Activated T-cell treated with anti-CD3 and anti-CD28 coated beads for 4 hours (primary cell): Measurements from ENCODE around the gene ANKRD26.

ENCODE experiments used
- DNase-seq: peaks from one replicate; pipeline ENCODE4 v3.0.0-alpha.2; 2020

ANKRD26 gene

DNA sequence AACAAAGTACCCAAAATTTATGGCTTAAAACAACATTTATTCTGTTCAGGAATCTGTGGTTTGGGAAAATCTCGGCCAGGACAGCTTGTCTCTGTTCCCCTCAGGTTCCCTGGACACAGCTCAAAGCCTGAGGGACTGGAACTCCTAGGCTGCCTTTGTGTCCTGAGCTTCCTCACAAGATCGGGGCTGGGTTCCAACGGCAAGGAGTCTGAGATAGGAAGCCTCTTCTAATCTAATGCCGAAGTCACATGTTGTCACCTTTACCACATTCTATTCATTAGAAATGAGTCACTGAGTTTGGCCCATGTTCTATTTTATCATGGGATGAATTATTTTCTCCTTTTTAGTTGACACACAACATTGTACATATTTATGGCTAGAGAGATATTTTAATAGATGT lies 80.5 kb downstream of the ANKRD26 start:
- no peak for DNase-seq

- DNase-seq, result no peak
These were observed 102.7 kb downstream of the ANKRD26 start for GRCh38 chr10:26997610-26998009.

DNA sequence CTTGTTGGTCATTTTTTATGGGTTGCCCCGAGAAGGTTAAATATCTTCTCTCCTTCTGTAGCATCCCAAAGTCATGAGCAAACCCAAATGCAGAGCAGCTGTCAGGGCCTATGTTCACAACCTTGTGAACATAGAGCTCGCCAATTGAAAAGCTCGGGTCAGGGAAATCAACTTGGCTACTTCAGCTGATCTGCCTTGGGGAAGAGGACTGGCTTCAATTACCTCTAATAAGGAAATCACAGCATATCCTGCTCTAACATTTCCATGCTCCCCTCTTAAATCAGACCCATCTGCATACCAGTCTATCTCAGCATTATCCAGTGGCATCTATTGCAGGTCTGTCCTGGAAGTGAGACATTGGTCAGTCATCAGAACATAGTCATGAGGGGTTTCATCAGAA lies 105.6 kb downstream of the ANKRD26 start:
- DNase-seq, result no peak

DNA sequence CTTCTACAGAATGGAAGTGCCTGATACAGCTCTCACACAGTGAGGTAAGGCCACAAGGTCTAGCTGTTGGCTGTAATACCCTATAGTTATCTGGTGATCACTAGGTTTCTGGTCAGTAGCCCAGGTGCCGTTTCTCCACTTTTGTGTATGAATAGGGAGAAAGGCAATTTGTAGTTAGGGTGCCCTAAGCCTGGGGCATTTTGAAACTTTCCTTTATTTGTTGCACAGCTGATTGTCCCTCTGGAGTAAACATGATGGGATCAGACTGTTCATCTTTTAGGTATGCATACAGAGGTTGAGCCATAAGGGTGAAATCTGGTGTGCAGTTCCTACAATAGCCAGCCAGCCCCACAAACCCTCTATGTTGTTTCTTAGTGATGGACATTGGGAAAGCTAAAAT lies 112.4 kb downstream of the ANKRD26 start:
- no peak for DNase-seq

- DNase-seq, result no peak
These were observed 117.1 kb downstream of the ANKRD26 start for GRCh38 chr10:26983156-26983555.

GRCh38 chr10:26982058-26982457 lies 118.2 kb downstream of the ANKRD26 start:
- DNase-seq, result no peak

DNA sequence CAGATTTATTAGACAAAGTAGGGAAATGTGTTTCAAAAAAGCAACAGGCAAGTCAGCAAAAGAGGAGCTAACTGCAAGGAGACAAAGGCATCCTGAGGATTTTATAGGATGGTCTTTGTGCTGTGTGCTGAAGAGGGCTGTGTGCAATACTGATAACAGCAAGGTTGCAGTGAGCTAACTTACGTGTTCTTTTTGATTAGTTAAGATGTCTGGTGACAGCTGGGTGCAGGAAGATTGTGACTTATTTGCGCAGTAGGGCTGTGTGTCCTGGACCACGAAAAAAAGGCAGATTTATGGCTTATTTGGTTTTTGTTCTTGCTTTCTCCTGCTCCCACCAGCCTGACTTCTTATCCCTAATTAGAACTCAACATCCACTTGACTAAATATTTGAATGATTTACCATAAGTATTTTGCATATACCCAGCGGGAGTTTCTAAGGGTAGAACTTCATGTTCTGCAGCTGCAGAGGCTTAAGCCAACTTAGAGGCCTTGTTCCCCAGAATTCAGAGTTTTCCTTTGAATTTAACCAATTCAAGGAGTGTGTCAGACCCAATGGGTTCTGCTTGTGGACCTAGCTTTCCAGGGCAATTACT lies 119.0 kb downstream of the ANKRD26 start:
- no peak for DNase-seq

- DNase-seq, result no peak
These were observed 121.8 kb downstream of the ANKRD26 start for GRCh38 chr10:26978519-26978918.

DNA sequence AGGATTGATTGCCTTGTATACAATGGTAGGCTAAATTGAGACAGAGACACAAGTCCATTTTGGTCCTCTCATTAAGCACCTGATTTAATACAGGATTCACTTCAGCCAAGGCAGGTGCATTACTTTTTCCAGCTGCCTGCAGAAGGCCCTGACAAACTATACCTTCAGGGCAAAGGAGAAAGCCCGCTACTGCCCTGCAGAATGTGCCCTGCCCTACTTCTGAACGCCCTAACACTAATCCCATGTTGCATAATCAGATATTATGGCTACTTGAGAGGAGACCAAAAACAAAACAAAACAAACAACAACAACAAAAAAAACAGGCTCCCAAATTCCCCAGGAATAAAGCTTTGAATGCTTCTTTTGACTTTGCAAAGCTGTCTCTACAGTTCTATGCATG lies 122.7 kb downstream of the ANKRD26 start:
- DNase-seq, result no peak

DNA sequence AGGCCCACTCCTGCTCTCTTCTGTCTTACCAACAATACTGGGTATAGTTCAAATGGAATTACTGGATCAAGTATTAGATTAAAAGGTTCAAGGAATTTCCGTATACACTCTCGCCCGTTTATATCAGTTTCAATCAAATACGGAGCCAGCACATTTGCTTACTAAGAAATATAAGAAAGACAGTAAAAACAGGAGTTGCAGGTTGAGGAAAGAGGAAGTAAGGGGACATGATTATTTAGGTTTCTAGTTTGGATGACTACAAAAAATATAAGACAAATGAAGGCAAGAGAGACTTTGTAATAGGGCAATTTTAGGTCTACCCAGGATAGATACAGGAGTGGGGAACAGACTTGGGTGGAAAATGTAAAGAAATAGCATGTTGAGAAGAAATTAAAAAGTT lies 129.6 kb downstream of the ANKRD26 start:
- DNase-seq, result no peak

DNA sequence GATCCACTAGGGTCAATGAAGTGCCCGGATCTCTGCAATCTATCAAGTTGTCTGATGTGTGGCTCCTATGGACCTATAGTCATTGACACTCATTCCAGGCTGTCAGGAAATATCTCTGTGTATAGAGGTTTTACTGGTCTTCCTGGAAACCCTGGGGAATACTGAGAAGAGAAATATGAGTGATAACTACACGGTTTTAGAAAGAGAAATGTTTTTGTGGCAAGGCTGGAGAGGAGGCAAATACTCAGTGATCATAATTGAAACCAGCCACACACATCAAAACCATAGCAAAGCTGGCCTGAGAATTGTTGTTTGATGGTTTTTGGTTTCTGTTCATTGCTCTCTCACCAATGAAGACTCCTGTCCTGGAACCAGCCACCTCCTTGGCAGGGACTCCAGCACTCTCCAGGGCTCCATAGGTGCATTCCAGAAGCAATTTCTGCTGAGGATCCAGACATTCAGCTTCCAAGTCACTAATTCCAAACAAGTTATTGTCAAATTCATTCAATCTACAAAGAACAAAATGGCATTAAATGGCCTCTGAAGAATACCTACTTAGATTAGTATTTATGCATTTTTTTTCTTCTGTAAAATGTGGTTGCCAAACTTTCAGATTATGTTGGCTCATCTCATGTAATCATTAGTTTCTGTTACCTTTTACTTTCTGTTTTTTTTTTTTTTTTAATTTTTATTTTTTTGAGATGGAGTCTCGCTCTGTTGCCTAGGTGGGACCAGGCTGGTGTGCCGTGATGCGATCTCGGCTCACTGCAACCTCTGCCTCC lies 131.0 kb downstream of the ANKRD26 start:
- DNase-seq, result no peak

- DNase-seq, result no peak
These were observed 137.5 kb downstream of the ANKRD26 start for GRCh38 chr10:26962835-26963234.

- no peak for DNase-seq
These were observed 140.0 kb downstream of the ANKRD26 start for GRCh38 chr10:26960308-26960707.

GRCh38 chr10:26959841-26960240 lies 140.5 kb downstream of the ANKRD26 start:
- DNase-seq, result no peak
